ENCODE measurements around the gene PXT1.

PXT1 gene

GRCh38 chr6:36346486-36347273 lies 96.0 kb downstream of the PXT1 start:
- no peak for DNase-seq (ENCODE audit: low read depth in 2 of 2)

GRCh38 chr6:36345681-36346466 lies 96.8 kb downstream of the PXT1 start:
- no peak for DNase-seq (ENCODE audit: low read depth in 2 of 2)

DNA sequence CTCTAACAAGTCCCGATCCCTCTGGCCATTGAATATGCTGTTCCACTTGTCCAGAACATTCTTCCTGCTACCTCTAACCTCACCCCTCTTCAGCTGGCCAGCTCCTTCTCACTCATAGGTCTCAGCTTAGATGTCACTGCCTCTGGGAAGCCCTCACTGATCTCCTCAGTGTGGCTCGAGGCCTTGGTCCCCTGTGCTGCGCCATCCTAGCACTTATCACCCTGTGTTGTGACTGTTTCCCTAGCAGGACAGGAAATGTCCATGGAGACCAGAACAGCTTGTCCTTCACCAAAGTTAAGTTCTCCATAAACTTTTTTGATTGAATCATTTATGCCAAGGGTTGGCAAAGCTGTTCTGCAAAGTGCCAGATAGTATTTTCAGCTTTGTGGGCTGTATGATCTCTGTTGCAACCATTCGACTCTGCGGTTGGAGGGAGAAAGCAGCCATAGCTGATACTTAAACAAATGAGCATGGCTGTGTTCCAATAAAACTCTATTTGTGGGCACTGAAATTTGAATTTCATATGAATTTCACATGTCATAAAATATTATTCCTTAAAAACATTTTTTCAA lies 99.5 kb downstream of the PXT1 start:
- DNase-seq (ENCODE audit: low read depth in 2 of 2) = no peak

DNA sequence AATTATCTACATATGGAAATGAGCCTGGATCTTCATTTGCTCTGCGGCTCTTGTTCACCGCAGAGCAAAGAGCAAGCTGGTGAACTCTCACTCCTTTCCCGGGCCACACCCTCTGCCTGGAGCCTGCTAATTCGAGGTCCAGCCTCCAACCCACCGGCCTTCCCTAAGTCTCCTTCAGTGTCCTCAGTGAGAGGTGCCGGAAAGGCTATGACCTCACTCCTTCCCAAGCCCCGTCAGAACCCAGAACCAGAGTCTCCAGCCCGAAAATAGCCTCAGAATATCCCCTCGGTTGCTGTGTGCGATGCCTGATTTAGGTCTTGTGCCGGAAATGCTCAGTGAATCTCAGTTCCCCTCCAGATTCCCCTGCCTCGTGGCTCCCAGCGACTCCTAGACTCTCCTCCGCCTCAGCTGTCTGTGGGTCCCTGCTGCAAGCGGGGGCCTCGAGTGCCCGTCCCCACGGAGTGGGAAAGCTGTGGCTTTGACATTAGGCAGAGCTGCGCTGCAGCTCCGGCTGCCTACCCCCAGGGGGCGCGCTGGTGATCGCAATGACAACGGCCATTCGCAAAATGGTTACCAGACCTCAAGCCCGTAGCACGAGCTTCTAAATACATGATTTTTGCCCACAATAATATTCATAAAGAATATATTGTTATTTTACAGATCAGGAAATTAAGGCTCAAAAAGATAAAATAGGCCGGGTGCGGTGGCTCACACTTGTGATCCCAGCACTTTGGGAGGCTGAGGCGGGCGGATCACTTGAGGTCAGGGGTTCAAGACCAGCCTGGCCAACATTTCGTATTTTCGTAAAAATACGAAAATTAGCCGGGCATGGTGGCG lies 101.8 kb downstream of the PXT1 start:
- no peak for DNase-seq (ENCODE audit: low read depth in 2 of 2)
